Kasumi-1 (cell line): ENCODE data around the gene ING1.

ENCODE experiments used
- DNase-seq, 2 experiments: peaks; one replicate each; lab custom pipeline; 2025; lab: John Stamatoyannopoulos, UW

The ING1 gene

GRCh38 chr13:110772091-110772984, 58.8 kb downstream of the ING1 start:
- no peak for DNase-seq
